ENCODE measurements around the gene CAV1. TPM values are rescaled to one million over a fixed set of nuclear protein-coding genes. Genes with fewer than 3 reads are reported as not detected.
A peak's percentile ranks its signal among the peaks of the same experiment; 100 is the strongest.

Gene CAV1
- total and polyA plus RNA-seq, 4 donors = 121 to 616 (median 323) TPM

DNA sequence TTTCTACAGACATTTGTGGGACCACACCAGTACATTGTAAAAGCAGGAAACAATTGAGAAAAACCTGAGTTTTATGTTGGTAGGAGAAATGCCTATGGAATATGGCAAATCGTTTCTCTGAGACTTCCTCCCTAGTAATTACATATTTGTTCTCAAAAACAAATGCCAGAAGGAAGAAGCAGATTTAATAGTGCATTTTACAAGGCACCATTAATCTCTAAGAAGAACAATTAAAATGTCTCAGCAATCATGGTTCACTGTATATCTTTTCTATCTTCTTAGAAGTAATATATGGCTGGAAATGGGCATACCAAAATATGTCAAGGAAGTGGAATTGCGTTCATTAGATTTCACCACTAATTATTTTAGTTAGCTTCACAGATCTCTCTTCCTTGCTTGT, 13.3 kb downstream of the CAV1 start:
- Histone ChIP-seq H3K4me3 (no peak overlapping the region), H3K27me3 (ENCODE audit: control insufficient read depth in 3 of 3, insufficient read depth in 3 of 3, low read length in 2 of 3) (no peaks in the 10 kb centered on the region), H3K36me3 (ENCODE audit: control insufficient read depth in 4 of 4, insufficient read depth in 4 of 4, low read length in 4 of 4) (peaks cover 7 to 41% (median 16%) of the 10 kb centered on the region in 4 donors), H3K27ac (ENCODE audit: low read depth in 1 of 2, low read length in 1 of 2) (peak overlapping the region; percentile 25 to 51), H3K9me3 (ENCODE audit: control insufficient read depth in 4 of 4, insufficient read depth in 3 of 4, low read length in 3 of 4) (peaks cover 0 to 3% (median 0%) of the 10 kb centered on the region in 4 donors), H3K4me1 (ENCODE audit: control insufficient read depth in 5 of 5, insufficient read depth in 5 of 5, low read length in 5 of 5) (peaks cover 0 to 54% (median 4%) of the 10 kb centered on the region in 5 donors), H3K9ac (ENCODE audit: insufficient read depth in 1 of 2, low read length in 2 of 2) (no peak overlapping the region)
- ATAC-seq (ENCODE audit: insufficient read depth, low FRiP score) = no peak
- TF ChIP-seq, protein P1, sequence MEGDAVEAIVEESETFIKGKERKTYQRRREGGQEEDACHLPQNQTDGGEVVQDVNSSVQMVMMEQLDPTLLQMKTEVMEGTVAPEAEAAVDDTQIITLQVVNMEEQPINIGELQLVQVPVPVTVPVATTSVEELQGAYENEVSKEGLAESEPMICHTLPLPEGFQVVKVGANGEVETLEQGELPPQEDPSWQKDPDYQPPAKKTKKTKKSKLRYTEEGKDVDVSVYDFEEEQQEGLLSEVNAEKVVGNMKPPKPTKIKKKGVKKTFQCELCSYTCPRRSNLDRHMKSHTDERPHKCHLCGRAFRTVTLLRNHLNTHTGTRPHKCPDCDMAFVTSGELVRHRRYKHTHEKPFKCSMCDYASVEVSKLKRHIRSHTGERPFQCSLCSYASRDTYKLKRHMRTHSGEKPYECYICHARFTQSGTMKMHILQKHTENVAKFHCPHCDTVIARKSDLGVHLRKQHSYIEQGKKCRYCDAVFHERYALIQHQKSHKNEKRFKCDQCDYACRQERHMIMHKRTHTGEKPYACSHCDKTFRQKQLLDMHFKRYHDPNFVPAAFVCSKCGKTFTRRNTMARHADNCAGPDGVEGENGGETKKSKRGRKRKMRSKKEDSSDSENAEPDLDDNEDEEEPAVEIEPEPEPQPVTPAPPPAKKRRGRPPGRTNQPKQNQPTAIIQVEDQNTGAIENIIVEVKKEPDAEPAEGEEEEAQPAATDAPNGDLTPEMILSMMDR (IDR thresholded peaks at IDR 0.05; ENCODE audit: control extremely low read depth, extremely low read depth) = no peak
- WGBS, 2 donors = 56 to 68% methylated on average over 2 of the region's 2 CpGs
- no peak for DNase-seq

DNA sequence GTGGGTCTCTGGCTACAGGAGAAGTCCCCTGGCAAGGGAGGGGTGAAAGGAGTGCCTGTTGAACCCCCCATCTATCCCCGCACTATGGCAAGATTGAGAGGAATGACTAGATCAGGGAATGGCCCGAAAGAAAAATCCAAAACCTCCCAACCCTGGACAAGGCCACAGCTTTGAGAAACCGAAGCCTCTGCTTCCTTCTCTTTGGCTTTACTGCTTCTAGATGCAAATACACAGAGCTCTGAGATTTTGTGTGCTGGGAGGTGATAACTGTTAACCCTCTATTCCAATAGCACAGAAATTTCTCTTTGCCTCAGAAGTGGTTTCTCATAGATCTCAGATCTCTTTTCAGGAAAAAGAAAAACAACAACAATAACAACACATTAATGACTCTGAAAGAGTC, 15.0 kb downstream of the CAV1 start:
- H3K27me3 ChIP-seq (ENCODE audit: control insufficient read depth in 3 of 3, insufficient read depth in 3 of 3, low read length in 2 of 3) = no peaks in the 10 kb centered on the region
- peak overlapping the region; percentile 41 to 58 for H3K27ac ChIP-seq (ENCODE audit: low read depth in 1 of 2, low read length in 1 of 2)
- TF ChIP-seq, protein P1 (IDR thresholded peaks at IDR 0.05; ENCODE audit: control extremely low read depth, extremely low read depth) = no peak
- peaks cover 2 to 62% (median 4%) of the 10 kb centered on the region in 5 donors for H3K4me1 ChIP-seq (ENCODE audit: control insufficient read depth in 5 of 5, insufficient read depth in 5 of 5, low read length in 5 of 5)
- no peak for ATAC-seq (ENCODE audit: insufficient read depth, low FRiP score)
- no peak overlapping the region for H3K9ac ChIP-seq (ENCODE audit: insufficient read depth in 1 of 2, low read length in 2 of 2)
- no peak overlapping the region for H3K4me3 ChIP-seq
- H3K9me3 ChIP-seq (ENCODE audit: control insufficient read depth in 4 of 4, insufficient read depth in 3 of 4, low read length in 3 of 4) = peaks cover 0 to 3% (median 0%) of the 10 kb centered on the region in 4 donors
- DNase-seq = no peak
- 74 to 83% methylated on average over 3 of the region's 3 CpGs for WGBS, 2 donors
- peaks cover 7 to 50% (median 16%) of the 10 kb centered on the region in 4 donors for H3K36me3 ChIP-seq (ENCODE audit: control insufficient read depth in 4 of 4, insufficient read depth in 4 of 4, low read length in 4 of 4)

DNA sequence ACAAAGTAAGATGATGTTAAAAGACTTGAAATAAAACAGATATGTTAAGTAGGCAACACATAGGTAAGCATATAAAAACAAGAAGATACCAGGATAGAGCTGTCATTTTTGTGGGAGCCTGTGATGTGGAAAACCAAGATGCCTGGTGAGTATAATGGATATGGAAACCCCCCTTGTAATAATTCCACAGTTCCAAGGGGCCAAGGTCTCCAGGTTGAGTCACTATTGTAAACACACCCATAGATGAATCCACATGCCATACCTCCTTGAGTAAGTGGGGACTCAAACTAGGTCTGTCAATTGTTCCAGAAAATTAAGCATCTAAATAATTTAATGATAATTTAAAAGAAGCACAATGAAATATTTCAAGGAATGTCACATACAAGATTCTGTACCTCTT, 15.9 kb downstream of the CAV1 start:
- H3K9ac ChIP-seq (ENCODE audit: insufficient read depth in 1 of 2, low read length in 2 of 2) = no peak overlapping the region
- DNase-seq = no peak
- H3K4me3 ChIP-seq = no peak overlapping the region
- TF ChIP-seq, protein P1 (IDR thresholded peaks at IDR 0.05; ENCODE audit: control extremely low read depth, extremely low read depth) = no peak
- H3K27ac ChIP-seq (ENCODE audit: low read depth in 1 of 2, low read length in 1 of 2) = no peak overlapping the region
- no peak for ATAC-seq (ENCODE audit: insufficient read depth, low FRiP score)
- H3K4me1 ChIP-seq (ENCODE audit: control insufficient read depth in 5 of 5, insufficient read depth in 5 of 5, low read length in 5 of 5) = peaks cover 2 to 68% (median 7%) of the 10 kb centered on the region in 5 donors
- H3K9me3 ChIP-seq (ENCODE audit: control insufficient read depth in 4 of 4, insufficient read depth in 3 of 4, low read length in 3 of 4) = peaks cover 0 to 3% (median 0%) of the 10 kb centered on the region in 4 donors
- peaks cover 7 to 46% (median 12%) of the 10 kb centered on the region in 4 donors for H3K36me3 ChIP-seq (ENCODE audit: control insufficient read depth in 4 of 4, insufficient read depth in 4 of 4, low read length in 4 of 4)
- no peaks in the 10 kb centered on the region for H3K27me3 ChIP-seq (ENCODE audit: control insufficient read depth in 3 of 3, insufficient read depth in 3 of 3, low read length in 2 of 3)

DNA sequence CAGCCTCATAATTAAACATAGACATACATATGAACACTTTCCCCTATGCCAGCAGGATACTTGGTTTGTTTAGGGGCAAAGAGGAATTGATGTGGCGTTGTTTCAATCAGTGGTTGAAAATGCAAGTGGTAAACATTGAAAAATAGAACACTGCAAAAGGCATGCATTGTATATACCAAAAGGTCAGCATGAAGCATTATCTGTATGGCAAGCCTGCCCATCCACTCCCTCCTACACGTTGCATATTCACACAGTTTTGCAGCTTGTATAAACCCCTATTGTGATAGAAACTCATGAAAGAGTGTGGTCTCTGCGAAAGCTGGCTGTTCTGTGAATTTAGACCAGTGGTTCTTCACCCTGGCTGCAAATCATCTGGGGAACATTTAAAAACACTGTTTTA, 17.1 kb downstream of the CAV1 start:
- no peak for ATAC-seq (ENCODE audit: insufficient read depth, low FRiP score)
- DNase-seq = no peak
- H3K9ac ChIP-seq (ENCODE audit: insufficient read depth in 1 of 2, low read length in 2 of 2) = no peak overlapping the region
- H3K9me3 ChIP-seq (ENCODE audit: control insufficient read depth in 4 of 4, insufficient read depth in 3 of 4, low read length in 3 of 4) = peaks cover 0 to 3% (median 0%) of the 10 kb centered on the region in 4 donors
- H3K36me3 ChIP-seq (ENCODE audit: control insufficient read depth in 4 of 4, insufficient read depth in 4 of 4, low read length in 4 of 4) = peaks cover 3 to 46% (median 11%) of the 10 kb centered on the region in 4 donors
- H3K27me3 ChIP-seq (ENCODE audit: control insufficient read depth in 3 of 3, insufficient read depth in 3 of 3, low read length in 2 of 3) = no peaks in the 10 kb centered on the region
- H3K4me1 ChIP-seq (ENCODE audit: control insufficient read depth in 5 of 5, insufficient read depth in 5 of 5, low read length in 5 of 5) = peaks cover 2 to 77% (median 7%) of the 10 kb centered on the region in 5 donors
- TF ChIP-seq, protein P1 (IDR thresholded peaks at IDR 0.05; ENCODE audit: control extremely low read depth, extremely low read depth) = no peak
- no peak overlapping the region for H3K4me3 ChIP-seq
- peak overlapping the region in 1 of 2 donors; percentile 56 for H3K27ac ChIP-seq (ENCODE audit: low read depth in 1 of 2, low read length in 1 of 2)
- 60 to 74% methylated on average over 3 of the region's 3 CpGs for WGBS, 2 donors

Data from lung (tissue), 12 donors.